NCI-H226 (cell line): ENCODE measurements around the gene C5orf15.
"Not testable (repeated sequence)": the region's sequence is repeated elsewhere in the genome, so short reads cannot be mapped to it uniquely, and the experiment has no call there.

ENCODE experiments used
- DNase-seq: peaks from one replicate; pipeline ENCODE4 v3.0.0-alpha.2; 2015

C5orf15 gene

DNA sequence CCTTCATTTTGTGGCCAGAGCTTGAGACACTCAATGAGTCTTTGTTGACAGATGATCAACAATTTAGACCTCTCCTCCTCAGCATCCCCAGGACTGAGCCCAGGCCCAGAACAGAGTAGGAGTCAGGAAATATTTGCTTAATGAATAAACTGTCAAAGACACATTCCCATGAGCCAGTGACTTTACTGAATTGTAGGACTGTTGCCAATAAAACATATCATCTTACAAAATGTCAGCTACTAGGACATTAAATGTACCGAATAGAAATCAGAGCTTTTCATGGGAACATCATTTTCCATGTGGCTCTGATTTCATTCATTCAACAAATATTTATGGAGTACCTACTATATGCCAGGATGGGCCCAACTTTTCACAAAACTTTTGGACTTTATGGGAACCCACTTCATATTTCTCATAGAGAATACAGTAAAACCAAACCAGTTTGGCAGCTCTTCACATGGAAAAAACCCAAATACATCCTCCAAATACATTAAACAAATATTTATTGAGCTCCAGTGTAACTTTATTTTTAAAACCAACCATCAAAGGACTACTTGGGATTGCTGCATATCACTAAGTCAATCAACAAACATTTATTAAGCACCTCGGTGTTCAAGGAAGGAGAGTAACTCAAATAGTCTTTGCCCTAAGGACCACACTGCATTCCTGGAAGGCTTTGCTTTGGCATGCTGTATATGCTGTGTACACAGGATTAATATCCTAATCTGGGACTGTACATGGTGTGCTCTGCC lies 24.9 kb upstream of the C5orf15 start:
- peak; percentile 24 for DNase-seq

DNA sequence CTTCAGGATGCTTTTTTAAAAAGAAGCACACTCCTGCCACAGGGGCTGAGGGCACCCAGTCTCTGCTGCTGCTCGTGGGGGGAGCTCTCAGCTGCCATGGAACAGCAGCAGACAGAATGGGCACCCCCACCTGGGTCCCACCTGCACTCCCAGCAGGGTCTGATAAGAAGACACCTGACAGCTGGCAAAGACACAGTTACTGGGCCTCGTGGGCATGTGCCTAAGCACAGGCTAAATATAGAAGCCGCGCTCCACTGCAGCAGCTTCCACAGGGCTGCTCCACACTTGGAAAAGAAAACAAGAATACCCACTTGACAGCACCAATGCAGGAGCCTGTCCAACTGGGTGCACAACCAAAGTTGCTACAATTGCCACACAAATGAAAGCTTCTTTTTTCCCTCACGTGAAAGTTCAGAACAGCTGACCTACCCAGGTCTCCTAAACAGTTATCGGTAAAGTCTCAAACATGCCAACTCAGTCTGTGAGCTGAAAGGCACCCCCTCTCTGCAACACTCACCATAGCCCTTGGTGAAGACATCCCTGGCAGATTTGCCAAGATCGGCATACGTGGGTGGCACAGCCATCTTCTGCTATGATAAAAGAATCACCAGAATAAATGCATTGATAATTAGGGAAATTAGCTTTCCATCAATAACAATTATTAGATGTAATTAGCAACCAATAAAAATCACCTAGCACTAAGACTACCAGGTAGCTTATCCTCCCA lies 24.2 kb upstream of the C5orf15 start:
- DNase-seq = no peak

- no peak for DNase-seq
These were observed 22.9 kb upstream of the C5orf15 start for GRCh38 chr5:133991171-133991910.

DNA sequence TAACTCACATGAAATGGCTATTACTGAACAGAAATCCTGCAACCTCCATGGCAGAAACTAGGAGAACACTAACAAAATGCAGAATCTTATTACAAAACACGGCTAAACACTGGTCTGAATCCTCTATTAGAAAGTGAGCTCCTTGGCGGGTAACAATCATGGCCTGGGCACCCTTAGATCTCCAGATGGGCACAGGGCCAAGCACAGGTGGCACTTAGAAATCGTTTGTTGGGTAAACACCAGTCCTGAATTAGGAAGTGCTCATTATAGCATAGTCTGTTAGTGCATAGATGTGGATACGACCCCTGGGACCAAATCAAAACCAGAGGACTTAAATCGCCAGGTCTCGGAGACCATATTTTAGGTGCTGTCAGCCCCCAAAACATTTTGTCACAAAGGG lies 22.0 kb upstream of the C5orf15 start:
- DNase-seq = no peak

DNA sequence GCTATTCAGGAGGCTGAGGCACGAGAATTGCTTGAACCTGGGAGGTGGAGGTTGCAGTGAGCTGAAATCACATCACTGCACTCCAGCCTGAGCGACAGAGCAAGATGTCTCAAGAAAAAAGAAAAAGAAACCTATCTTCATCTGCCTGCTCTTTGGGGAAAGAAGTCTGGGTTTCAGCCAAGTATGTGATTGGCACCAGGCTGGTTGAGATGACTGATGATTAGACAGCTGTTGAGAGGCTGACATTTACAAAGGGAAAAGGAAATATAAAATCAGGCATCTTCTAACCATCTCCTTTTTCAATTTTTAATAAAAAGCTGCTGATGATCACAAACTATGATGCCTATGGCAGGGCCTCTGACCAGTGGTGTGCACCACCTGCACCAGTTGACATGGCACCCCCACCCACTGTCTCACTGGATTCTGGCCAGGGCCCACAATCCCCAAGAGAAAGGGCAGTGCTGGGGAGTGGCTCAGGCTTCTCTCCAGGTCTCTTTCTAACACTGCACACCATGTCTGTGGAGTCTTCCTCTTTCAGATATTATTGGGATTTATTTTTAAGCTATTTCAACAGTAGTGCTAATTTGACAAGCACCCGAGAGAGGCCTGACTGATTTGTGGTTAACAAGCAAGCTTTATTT lies 17.2 kb upstream of the C5orf15 start:
- no peak for DNase-seq

DNA sequence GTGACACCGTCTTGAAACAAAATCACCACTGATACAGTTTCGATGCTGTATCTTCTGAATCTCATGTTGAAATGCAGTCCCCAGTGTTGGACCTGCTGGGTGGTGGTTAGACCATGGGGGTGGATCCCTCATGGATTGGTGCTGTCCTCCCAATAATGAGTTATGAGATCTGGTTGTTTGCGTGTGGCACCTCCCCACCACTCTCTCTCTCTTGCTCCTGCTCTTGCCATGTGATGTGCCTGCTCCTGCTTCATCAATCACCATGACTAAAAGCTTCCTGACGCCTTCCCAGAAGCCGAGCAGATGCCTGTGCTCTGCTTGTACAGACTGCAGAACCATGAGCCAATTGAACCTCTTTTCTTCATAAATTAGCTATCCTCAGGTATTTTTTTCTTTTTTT lies 15.2 kb upstream of the C5orf15 start:
- no peak for DNase-seq

- no peak for DNase-seq
These were observed 13.3 kb upstream of the C5orf15 start for GRCh38 chr5:133981714-133982113.

DNA sequence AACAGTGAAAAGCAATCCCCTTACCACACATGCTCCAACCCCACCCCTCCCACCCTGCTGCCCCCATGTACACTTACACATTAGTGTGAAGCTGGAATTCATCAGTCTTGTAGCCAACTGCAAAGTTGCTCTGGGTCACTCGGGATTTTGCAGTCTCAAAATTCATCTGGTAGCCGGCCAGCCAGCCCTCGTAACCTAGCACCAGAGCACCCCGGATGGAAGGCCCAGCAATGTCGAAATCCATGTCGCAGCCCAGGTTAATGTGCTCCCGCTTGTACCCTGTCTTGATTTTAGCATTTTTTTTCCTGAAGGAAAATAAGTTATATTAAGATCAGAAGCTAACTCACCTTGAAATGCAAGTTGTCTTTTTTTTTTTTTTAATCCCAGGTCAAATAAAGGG lies 12.2 kb upstream of the C5orf15 start:
- no peak for DNase-seq

DNA sequence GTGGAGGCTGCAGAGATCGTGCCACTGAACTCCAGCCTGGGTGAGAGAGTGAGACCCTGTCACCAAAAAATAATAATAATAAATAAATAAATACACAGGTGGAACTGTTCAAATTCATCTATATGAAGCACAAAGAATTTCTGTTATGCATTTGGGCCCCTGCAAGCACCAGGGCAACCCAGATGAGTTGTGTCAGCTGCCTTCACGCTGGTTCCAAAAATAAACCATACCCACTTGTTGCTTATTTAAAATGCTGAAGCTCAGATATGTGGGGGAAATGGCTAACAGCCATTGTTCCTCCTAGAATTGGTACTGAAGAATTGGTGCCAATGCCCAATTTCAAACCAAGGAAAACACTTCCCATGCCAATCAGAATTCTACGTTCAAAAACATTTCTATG lies 10.5 kb upstream of the C5orf15 start:
- DNase-seq = no peak

GRCh38 chr5:133977858-133978257 lies 9.4 kb upstream of the C5orf15 start:
- peak; percentile 54 for DNase-seq

- DNase-seq = no peak
These were observed 8.8 kb upstream of the C5orf15 start for GRCh38 chr5:133977161-133977787.

- not testable (repeated sequence) for DNase-seq
These were observed 7.1 kb upstream of the C5orf15 start for GRCh38 chr5:133975546-133975945.

DNA sequence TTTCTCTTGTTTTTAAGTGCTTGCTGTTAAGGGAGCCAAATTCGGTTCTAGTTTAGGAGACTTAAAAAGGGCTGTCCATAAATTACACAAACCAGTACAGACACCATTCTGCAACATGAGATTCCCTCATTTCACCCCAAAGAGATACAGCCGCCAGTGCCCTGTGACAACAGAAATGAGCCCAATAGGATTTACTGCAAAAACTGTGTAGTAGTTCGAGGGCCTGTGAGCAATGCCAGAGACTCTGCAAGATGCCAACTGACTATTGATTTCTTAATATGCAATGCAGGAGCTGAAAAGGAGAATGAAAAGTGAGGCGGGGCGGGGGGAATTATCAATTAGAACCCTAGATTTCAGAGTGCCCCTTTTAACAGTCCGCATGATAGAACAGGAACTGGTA lies 5.7 kb upstream of the C5orf15 start:
- no peak for DNase-seq

- no peak for DNase-seq
These were observed 2.0 kb upstream of the C5orf15 start for GRCh38 chr5:133970325-133970909.

DNA sequence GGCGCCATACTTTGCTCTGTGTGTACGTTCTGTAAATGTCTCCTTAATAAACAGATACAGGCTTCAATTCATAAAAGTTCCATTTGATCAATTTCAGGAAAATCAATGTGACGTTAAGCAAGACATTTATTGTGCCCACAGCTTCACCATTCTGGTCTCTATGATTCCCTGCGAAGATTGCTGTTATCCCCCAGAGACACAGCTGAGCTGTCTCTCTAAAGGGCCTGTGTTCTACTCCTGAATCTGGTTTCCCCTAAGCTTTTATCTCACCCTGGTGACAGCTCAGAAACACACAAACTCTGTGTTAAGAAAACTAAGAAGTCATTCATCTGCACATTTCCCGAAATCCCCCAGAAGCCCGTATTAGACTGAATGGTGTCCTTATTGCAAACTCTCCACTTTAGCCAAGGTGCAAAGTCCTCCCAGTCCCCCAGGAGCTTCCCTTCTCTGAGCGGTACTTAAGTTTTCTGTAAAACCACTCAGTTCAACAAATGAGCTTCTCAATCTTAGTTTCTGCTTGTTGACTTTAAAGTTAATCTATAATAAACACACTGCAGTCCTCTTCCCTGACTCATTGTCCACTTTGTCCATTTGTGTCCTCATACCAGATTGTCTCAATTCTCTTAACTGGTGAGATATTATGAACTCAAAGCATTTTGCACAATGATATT lies 1.4 kb upstream of the C5orf15 start:
- DNase-seq = no peak

DNA sequence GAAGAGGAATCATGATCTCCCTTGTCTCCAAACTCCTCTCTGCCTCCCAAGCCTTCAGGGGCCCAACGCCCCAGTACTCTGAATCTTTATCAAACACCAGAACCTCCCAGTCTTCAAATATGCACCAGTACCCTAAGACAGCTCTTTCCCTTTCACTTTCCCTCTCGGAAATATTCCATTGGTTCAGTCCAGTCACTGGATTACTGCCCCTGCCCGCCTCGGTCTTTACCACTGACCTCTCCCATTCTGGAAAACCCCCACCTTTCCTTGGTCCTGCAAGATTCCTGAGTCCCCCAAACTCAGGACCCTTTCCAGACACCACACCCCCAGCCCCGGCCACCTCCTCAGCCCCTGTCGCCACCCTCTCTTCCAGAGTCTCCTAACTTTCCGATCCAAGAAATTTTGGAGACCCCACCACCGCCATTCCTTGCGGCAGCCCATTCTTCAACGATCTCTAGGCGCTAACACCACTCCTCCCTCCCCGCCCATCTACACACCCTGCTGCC lies 674 bp downstream of the C5orf15 start:
- peak; percentile 56 for DNase-seq

GRCh38 chr5:133967124-133967523 lies 1.3 kb downstream of the C5orf15 start:
- no peak for DNase-seq

DNA sequence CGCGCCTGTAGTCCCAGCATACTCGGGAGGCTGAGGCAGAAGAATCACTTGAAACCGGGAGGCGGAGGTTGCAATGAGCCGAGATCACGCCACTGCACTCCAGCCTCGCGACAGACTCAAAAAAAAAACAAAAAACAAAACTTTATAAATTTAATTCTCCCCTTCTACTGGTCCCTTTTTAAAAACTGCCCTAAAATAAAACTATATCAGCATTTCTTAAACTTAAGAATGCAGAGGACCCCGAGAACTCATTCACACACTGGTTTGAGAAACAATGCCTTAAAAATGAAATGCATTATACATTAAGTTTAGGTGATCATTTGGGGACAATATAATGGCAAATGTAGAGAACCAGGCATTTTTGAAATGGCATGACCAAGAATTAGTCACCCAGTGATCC lies 2.3 kb downstream of the C5orf15 start:
- DNase-seq = no peak

DNA sequence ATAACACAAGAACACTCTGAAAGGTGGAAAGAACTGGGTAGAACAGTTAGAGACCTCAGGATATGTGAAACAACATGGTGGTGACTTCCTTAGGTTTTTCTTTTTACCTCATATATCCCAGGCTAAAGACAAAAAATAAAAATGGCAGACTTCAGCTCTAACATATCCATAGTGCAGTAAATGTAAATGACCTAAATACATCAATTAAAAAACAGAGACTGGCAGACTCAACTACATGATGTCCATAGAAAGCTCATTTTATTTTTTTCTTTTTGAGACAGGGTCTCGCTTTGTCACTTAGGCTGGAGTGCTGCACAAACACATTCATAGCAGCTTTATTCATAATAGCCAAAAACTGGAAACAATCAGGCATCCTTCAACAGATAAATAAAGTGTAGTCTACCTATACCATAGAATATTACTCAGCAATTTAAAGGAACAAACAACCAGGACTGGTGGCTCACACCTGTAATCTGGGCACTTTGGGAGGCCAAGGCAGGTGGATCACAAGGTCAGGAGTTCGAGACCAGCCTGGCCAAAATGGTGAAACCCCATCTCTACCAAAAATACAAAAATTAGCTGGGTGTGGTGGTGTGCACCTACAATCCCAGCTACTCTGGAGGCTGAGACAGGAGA lies 4.8 kb downstream of the C5orf15 start:
- DNase-seq = no peak

- DNase-seq = peak; percentile 50
These were observed 5.5 kb downstream of the C5orf15 start for GRCh38 chr5:133962801-133963476.

- DNase-seq = no peak
These were observed 6.3 kb downstream of the C5orf15 start for GRCh38 chr5:133962131-133962530.
